NCI-H2196 treated with DMSO at 0.1 percent for 48 hours (cell line): Measurements from ENCODE around the gene TENM4.

Experiments
- DNase-seq: peaks from one replicate; lab custom pipeline; 2025; ENCODE audit not compliant: unreplicated experiment; lab: John Stamatoyannopoulos, UW

Gene TENM4

GRCh38 chr11:79449040-79449439, 8.2 kb upstream of the TENM4 start:
- DNase-seq, result no peak

GRCh38 chr11:79447038-79447786, 6.4 kb upstream of the TENM4 start:
- no peak for DNase-seq

- no peak for DNase-seq
These were observed 4.1 kb upstream of the TENM4 start for GRCh38 chr11:79444923-79445322.

- DNase-seq, result no peak
These were observed 638 bp upstream of the TENM4 start for GRCh38 chr11:79441461-79441875.

GRCh38 chr11:79439886-79440570, 802 bp downstream of the TENM4 start:
- no peak for DNase-seq

- DNase-seq, result no peak
These were observed 1.4 kb downstream of the TENM4 start for GRCh38 chr11:79439410-79439885.

- DNase-seq, result no peak
These were observed 2.0 kb downstream of the TENM4 start for GRCh38 chr11:79438631-79439409.

- no peak for DNase-seq
These were observed 2.7 kb downstream of the TENM4 start for GRCh38 chr11:79437981-79438630.

GRCh38 chr11:79437278-79437980, 3.4 kb downstream of the TENM4 start:
- DNase-seq, result no peak

GRCh38 chr11:79436919-79437277, 3.9 kb downstream of the TENM4 start:
- no peak for DNase-seq

GRCh38 chr11:79434283-79434682, 6.5 kb downstream of the TENM4 start:
- no peak for DNase-seq

- no peak for DNase-seq
These were observed 8.7 kb downstream of the TENM4 start for GRCh38 chr11:79432138-79432537.

GRCh38 chr11:79431535-79431934, 9.3 kb downstream of the TENM4 start:
- no peak for DNase-seq

GRCh38 chr11:79430280-79430679, 10.6 kb downstream of the TENM4 start:
- DNase-seq, result no peak

- DNase-seq, result no peak
These were observed 12.4 kb downstream of the TENM4 start for GRCh38 chr11:79428406-79428805.

GRCh38 chr11:79427611-79428327, 13.1 kb downstream of the TENM4 start:
- DNase-seq, result no peak

- DNase-seq, result no peak
These were observed 13.7 kb downstream of the TENM4 start for GRCh38 chr11:79427126-79427525.

GRCh38 chr11:79425463-79425862, 15.4 kb downstream of the TENM4 start:
- no peak for DNase-seq

GRCh38 chr11:79423736-79424135, 17.1 kb downstream of the TENM4 start:
- no peak for DNase-seq

GRCh38 chr11:79422866-79423265, 18.0 kb downstream of the TENM4 start:
- DNase-seq, result no peak
